Measurements from ENCODE around the gene GNB1L.

DNA sequence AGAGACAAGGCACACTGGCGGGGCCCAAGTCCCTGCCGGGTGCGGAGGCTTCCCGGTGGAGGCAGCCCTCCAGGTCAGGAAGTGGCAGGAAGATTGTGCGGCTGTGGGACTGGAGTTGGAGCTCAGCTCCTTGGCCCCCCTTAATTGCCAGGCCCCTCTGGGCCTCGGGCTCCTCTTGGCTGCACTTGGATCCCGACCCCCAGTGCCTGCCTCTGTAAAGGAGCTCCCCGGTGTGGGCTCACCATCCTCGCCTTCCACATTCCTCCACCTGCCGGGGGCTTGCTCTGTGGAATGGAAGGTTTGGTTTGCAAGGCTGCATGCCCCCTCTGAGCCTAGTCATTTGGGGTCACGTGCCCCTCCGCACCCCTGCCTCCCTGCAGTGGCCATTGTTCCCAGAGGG lies 48.8 kb upstream of the GNB1L start:
- TF ChIP-seq POLR2AphosphoS5 (IDR thresholded peaks at IDR 0.05; ENCODE audit: low read depth) (no peak), GABPA (IDR thresholded peaks at IDR 0.05; ENCODE audit: low read depth) (no peak)
- TF ChIP-seq, protein P1, sequence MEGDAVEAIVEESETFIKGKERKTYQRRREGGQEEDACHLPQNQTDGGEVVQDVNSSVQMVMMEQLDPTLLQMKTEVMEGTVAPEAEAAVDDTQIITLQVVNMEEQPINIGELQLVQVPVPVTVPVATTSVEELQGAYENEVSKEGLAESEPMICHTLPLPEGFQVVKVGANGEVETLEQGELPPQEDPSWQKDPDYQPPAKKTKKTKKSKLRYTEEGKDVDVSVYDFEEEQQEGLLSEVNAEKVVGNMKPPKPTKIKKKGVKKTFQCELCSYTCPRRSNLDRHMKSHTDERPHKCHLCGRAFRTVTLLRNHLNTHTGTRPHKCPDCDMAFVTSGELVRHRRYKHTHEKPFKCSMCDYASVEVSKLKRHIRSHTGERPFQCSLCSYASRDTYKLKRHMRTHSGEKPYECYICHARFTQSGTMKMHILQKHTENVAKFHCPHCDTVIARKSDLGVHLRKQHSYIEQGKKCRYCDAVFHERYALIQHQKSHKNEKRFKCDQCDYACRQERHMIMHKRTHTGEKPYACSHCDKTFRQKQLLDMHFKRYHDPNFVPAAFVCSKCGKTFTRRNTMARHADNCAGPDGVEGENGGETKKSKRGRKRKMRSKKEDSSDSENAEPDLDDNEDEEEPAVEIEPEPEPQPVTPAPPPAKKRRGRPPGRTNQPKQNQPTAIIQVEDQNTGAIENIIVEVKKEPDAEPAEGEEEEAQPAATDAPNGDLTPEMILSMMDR (IDR thresholded peaks at IDR 0.05; ENCODE audit: insufficient read depth, low read length) = no peak
